Stimulated activated CD8-positive, alpha-beta memory T cell treated with anti-CD3 and anti-CD28 coated beads, Interleukin-4, amount 100 ng/mL, for 1 hour (primary cell): ENCODE measurements around the gene CHD3.
"Not testable (repeated sequence)": the region's sequence is repeated elsewhere in the genome, so short reads cannot be mapped to it uniquely, and the experiment has no call there.

Source experiments
- DNase-seq, 2 donors: peaks; one replicate each; pipeline ENCODE4 v3.0.0-alpha.2; 2020; ENCODE audit warnings: low read depth in 2 of 2, low spot score in 1 of 2

The CHD3 gene

GRCh38 chr17:7849751-7850504, 38.7 kb upstream of the CHD3 start:
- DNase-seq: no peak

GRCh38 chr17:7850701-7851437, 37.7 kb upstream of the CHD3 start:
- no peak for DNase-seq

- peak; percentile 83 to 90 for DNase-seq
Measured at GRCh38 chr17:7851438-7852261, 36.9 kb upstream of the CHD3 start.

- no peak for DNase-seq
Measured at GRCh38 chr17:7852262-7852670, 36.3 kb upstream of the CHD3 start.

GRCh38 chr17:7852919-7853690, 35.5 kb upstream of the CHD3 start:
- no peak for DNase-seq

GRCh38 chr17:7853691-7854038, 34.9 kb upstream of the CHD3 start:
- no peak for DNase-seq

- no peak for DNase-seq
Measured at GRCh38 chr17:7854078-7854777, 34.4 kb upstream of the CHD3 start.

GRCh38 chr17:7854851-7855659, 33.5 kb upstream of the CHD3 start, which contains the start of gene TMEM88:
TMEM88 (plus strand) TSS chr17:7855066; CDS start chr17:7855075, 9 bp downstream.
- no peak for DNase-seq

GRCh38 chr17:7855660-7856010, 33.0 kb upstream of the CHD3 start:
- DNase-seq: no peak

- DNase-seq: no peak
Measured at GRCh38 chr17:7856011-7856810, 32.4 kb upstream of the CHD3 start.

GRCh38 chr17:7856811-7857712, 31.5 kb upstream of the CHD3 start, which contains the start of gene NAA38:
NAA38 (minus strand) TSS chr17:7857559; CDS start chr17:7857463, 96 bp downstream.
- peak; percentile 82 to 91 for DNase-seq

- peak; percentile 80 to 81 for DNase-seq
Measured at GRCh38 chr17:7857713-7858521, 30.7 kb upstream of the CHD3 start, which contains the start of gene CYB5D1. CYB5D1 (plus strand) TSS chr17:7858003; CDS start chr17:7858135, 132 bp downstream.

GRCh38 chr17:7858522-7858810, 30.1 kb upstream of the CHD3 start:
- DNase-seq: no peak

- DNase-seq: no peak
Measured at GRCh38 chr17:7859028-7859427, 29.6 kb upstream of the CHD3 start.

- DNase-seq: no peak
Measured at GRCh38 chr17:7862692-7863437, 25.7 kb upstream of the CHD3 start.

- DNase-seq: not testable (repeated sequence)
Measured at GRCh38 chr17:7864384-7864783, 24.2 kb upstream of the CHD3 start.
